Stimulated activated naive B cell treated with anti-CD40 and anti-IgM and Interleukin-4, amounts not matched to agents 10 μg/mL and 1 μg/mL and 100 μg/mL, for 72 hours (primary cell): Measurements from ENCODE around the gene CYP20A1.
"Not testable (repeated sequence)": the region's sequence is repeated elsewhere in the genome, so short reads cannot be mapped to it uniquely, and the experiment has no call there.

Experiments
- ATAC-seq, 2 donors: fragments of 150-1000 bp; cut with Tn5 transposase; replicated peaks; 2 replicates each; pipeline ENCODE4 v1.10.0; 2021; ENCODE audit warnings: moderate library complexity in 1 of 2
- DNase-seq: peaks from one replicate; pipeline ENCODE4 v3.0.0; 2021
- H3K27ac Mint-ChIP-seq: one replicate; pipeline ENCODE4 v1.8.0; 2022; ENCODE audit warnings: mild to moderate bottlenecking, mixed read lengths
- H3K27me3 Mint-ChIP-seq, 2 donors: one replicate each; pipeline ENCODE4 v1.8.0; 2022; ENCODE audit warnings: mixed read lengths in 2 of 2
- H3K36me3 Mint-ChIP-seq, 2 donors: one replicate each; pipeline ENCODE4 v1.8.0; 2022; ENCODE audit warnings: mixed read lengths in 2 of 2, mild to moderate bottlenecking in 1 of 2
- H3K4me1 Mint-ChIP-seq, 2 donors: one replicate each; pipeline ENCODE4 v1.8.0; 2022; ENCODE audit warnings: mixed read lengths in 2 of 2, mild to moderate bottlenecking in 1 of 2
- H3K4me3 Mint-ChIP-seq, 2 donors: one replicate each; pipeline ENCODE4 v1.8.0; 2022; ENCODE audit warnings: mild to moderate bottlenecking in 2 of 2, mixed read lengths in 2 of 2, moderate library complexity in 1 of 2
- H3K9me3 Mint-ChIP-seq, 2 donors: one replicate each; pipeline ENCODE4 v1.8.0; 2022; ENCODE audit warnings: mixed read lengths in 2 of 2, mild to moderate bottlenecking in 1 of 2

CYP20A1 gene

DNA sequence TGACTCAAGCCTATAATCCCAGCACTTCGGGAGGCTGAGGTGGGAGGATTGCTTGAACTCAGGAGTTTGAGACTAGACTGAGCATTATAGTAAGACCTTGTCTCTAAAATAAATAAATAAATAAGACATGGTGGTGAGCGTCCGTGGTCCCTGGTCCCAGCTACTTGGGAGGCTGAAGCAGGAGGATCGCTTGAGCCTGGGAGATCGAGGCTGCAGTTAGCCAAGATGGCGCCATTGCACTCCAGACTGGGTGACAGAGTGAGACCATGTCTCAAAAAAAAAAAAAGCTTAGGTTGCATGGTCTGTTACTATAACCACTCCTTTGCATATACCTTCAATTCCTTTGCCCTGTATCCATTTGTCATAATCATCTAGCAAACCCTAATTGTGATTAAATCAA lies 3.7 kb downstream of the CYP20A1 start:
- no peak overlapping the region for H3K27ac Mint-ChIP-seq
- ATAC-seq (no peak), DNase-seq (no peak)
- H3K4me3 Mint-ChIP-seq = no peak overlapping the region
- H3K36me3 Mint-ChIP-seq = peaks cover 25 to 43% of the 10 kb centered on the region in 2 donors
- peaks cover 0 to 2% of the 10 kb centered on the region in 2 donors for H3K9me3 Mint-ChIP-seq
- H3K4me1 Mint-ChIP-seq = peaks cover 18 to 57% of the 10 kb centered on the region in 2 donors
- H3K27me3 Mint-ChIP-seq = no peaks in the 10 kb centered on the region

DNA sequence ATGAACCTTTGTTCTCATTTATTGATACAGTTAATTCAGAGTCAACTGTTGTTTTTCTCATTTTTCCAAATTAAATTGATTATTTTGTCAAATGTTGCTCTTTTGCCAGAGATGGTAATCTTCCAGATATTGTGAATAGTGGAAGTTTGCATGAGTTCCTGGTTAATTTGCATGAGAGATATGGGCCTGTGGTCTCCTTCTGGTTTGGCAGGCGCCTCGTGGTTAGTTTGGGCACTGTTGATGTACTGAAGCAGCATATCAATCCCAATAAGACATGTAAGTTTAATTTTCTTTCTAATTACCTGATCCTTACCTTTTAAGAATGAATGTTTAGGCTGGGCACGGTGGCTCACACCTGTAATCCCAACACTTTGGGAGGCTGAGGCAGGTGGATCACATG lies 7.8 kb downstream of the CYP20A1 start:
- no peak for DNase-seq
- Mint-ChIP-seq H3K27ac (no peak overlapping the region), H3K4me1 (peaks cover 11 to 31% of the 10 kb centered on the region in 2 donors), H3K9me3 (peaks cover 0 to 2% of the 10 kb centered on the region in 2 donors), H3K4me3 (no peak overlapping the region), H3K36me3 (peaks cover 21 to 39% of the 10 kb centered on the region in 2 donors), H3K27me3 (no peaks in the 10 kb centered on the region)
- no peak for ATAC-seq

- Mint-ChIP-seq H3K27ac (no peak overlapping the region), H3K36me3 (peaks cover 41 to 57% of the 10 kb centered on the region in 2 donors)
Measured at GRCh38 chr2:203252818-203253217, 14.0 kb downstream of the CYP20A1 start.

DNA sequence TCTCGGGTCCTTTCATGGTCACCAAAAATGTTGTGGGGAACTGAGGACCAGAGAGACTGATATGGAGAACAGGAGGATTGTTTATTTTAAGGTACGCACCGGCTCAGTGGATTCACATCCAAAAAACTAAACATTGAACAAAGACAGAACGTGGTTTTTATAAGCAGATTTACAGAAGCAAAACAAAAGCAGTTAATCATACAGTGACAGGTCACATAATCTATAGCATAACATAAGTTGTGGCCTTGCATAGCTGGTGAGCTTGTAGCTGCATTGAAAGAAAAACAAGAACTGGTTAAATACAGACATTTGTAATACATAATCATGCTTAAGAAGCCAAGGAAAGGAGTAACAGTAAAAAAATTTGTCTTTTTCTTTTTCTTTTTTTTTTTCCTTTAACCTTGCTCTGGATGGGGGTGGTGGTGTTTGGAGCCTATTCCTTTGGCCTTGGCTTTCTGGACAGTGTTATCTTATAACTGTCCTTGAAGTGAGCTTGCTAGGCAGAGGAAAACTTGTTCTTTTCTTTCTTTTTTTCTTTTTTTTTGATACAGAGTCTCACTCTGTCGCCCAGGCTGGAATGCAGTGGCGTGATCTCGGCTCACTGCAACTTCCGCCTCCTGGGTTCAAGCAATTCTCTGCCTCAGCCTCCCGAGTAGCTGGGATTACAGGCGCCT lies 14.7 kb downstream of the CYP20A1 start:
- H3K4me1 Mint-ChIP-seq, DNase-seq, H3K4me3 Mint-ChIP-seq, H3K27ac Mint-ChIP-seq, H3K9me3 Mint-ChIP-seq, ATAC-seq, H3K27me3 Mint-ChIP-seq: not testable (repeated sequence)
- H3K36me3 Mint-ChIP-seq = peaks cover 42 to 59% of the 10 kb centered on the region in 2 donors

More at GRCh38 chr2:203252818-203253217, 14.0 kb downstream of the CYP20A1 start:
- Mint-ChIP-seq H3K27me3 (no peaks in the 10 kb centered on the region), H3K9me3 (peaks cover 5% of the 10 kb centered on the region in 2 donors), H3K4me3 (no peak overlapping the region), H3K4me1 (peaks cover 0 to 4% of the 10 kb centered on the region in 2 donors)
- DNase-seq (no peak), ATAC-seq (no peak)

DNA sequence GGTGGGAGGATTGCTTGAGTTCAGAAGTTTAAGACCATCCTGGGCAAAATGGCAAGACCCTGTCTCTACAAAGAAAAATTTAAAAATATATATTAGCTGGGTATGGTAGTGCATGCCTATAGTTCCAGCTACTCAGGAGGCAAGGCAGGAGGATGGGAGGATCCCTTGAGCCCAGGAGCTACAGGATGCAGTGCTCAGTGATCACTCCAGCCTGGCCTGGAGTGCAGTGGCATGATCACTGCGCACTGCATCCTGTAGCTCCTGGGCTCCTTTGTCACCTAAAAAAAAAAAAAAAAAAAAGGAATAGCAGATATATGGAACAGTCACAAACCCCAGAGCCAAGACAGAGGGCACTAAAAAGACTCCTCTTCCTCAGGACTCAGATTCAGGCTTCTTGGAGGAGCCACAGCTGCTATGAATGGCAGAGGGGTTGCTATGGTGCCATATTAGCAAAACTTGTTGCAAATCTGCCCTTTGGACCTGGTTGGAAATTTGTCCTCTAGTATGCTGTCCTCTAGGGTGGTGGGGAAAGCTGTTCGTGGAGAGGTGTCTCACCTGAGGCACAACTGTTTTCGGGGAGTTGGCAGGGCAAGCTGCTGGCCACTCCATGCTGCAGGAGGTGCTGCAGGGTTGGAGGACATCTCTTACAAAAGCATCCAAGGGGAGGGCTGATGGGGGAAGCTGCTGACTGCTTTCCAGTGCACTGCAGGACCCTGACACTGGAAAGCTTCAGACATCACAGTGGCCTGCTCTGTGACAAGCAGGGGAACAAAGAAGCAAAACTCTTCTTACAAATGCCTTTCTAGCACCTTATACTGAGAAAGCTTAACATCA lies 22.7 kb downstream of the CYP20A1 start:
- Mint-ChIP-seq H3K27ac (no peak overlapping the region), H3K4me3 (no peak overlapping the region), H3K36me3 (peaks cover 36 to 39% of the 10 kb centered on the region in 2 donors), H3K9me3 (no peaks in the 10 kb centered on the region), H3K4me1 (peaks cover 3 to 6% of the 10 kb centered on the region in 2 donors), H3K27me3 (no peaks in the 10 kb centered on the region)
- ATAC-seq = no peak
- DNase-seq = no peak

GRCh38 chr2:203279288-203279687 lies 40.5 kb downstream of the CYP20A1 start:
- Mint-ChIP-seq H3K36me3 (peaks cover 26 to 33% of the 10 kb centered on the region in 2 donors), H3K4me1 (no peaks in the 10 kb centered on the region), H3K27ac (no peak overlapping the region), H3K9me3 (no peaks in the 10 kb centered on the region), H3K27me3 (no peaks in the 10 kb centered on the region), H3K4me3 (no peak overlapping the region)
- no peak for DNase-seq
- ATAC-seq = no peak

DNA sequence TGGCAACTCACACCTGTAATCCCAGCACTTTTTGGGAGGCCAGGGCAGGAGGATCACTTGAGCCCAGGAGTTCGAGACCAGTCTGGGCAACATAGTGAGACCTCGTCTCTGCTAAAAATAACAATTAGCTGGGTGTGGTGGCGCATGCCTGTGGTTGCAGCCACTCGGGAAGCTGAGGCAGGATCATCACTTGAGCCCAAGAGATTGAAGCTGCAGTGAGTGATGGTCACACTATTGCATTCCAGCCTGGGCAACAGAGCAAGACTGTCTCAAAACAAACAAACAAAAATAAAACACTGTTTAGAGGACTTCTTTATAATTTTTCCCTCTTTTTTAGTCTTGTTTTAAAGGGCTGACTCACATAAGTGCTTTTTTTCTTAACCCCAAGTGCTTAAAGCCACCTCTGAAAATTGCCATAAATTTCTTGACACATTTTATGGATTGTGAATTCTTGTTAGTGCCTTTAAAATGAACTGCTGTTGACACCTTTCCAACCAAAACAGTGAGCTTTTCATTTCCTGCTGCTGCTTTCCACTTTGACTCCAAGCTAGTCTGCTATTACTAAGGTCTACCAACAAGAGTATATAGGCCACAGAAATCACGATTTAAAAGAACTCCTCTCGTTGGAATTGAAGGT lies 41.7 kb downstream of the CYP20A1 start:
- H3K36me3 Mint-ChIP-seq = peaks cover 26 to 33% of the 10 kb centered on the region in 2 donors
- DNase-seq (no peak), ATAC-seq (no peak)
- no peaks in the 10 kb centered on the region for H3K9me3 Mint-ChIP-seq
- no peak overlapping the region for H3K4me3 Mint-ChIP-seq
- H3K27me3 Mint-ChIP-seq = no peaks in the 10 kb centered on the region
- no peak overlapping the region for H3K27ac Mint-ChIP-seq
- no peaks in the 10 kb centered on the region for H3K4me1 Mint-ChIP-seq

DNA sequence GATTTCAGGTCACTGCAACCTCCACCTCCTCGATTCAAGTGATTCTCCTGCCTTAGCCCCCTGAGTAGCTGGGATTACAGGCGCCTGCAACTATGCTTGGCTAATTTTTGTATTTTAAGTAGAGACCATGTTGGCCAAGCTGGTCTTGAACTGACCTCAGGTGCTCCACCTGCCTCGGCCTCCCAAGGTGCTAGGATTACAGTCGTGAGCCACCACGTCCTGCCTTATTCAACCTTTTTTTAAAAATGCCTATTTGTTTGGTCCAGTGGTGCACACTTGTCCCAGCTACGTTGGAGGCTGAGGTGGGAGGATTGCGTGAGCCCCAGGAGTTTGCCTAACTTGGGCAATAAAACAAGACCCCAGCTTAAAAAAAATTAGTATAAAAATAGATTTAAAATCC lies 43.3 kb downstream of the CYP20A1 start:
- Mint-ChIP-seq H3K27me3 (no peaks in the 10 kb centered on the region), H3K36me3 (peaks cover 19 to 28% of the 10 kb centered on the region in 2 donors), H3K27ac (peak overlapping the region; percentile 47), H3K4me1 (no peaks in the 10 kb centered on the region), H3K4me3 (no peak overlapping the region), H3K9me3 (no peaks in the 10 kb centered on the region)
- DNase-seq (no peak), ATAC-seq (no peak)

DNA sequence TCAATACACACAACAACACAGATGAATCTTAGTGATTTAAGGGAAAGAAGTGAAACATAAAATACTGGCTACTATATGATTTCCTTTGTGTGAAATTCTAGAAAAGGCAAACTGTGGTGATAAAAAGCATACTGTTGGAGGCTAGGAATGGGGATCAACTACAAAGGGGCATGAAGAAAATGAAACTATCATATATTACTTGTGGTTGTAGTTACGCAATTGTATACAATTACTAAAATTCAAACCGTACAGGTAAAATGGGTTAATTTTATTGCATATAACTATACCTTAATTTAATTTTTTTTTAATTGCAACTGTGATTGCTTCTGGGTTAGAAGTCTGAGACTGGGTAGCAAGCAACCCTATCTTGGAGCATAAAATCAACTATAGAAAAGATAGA lies 47.7 kb downstream of the CYP20A1 start:
- no peak overlapping the region for H3K27ac Mint-ChIP-seq
- H3K9me3 Mint-ChIP-seq = no peaks in the 10 kb centered on the region
- H3K36me3 Mint-ChIP-seq = peaks cover 17 to 24% of the 10 kb centered on the region in 2 donors
- H3K27me3 Mint-ChIP-seq = no peaks in the 10 kb centered on the region
- DNase-seq (no peak), ATAC-seq (no peak)
- no peaks in the 10 kb centered on the region for H3K4me1 Mint-ChIP-seq
- H3K4me3 Mint-ChIP-seq = no peak overlapping the region

DNA sequence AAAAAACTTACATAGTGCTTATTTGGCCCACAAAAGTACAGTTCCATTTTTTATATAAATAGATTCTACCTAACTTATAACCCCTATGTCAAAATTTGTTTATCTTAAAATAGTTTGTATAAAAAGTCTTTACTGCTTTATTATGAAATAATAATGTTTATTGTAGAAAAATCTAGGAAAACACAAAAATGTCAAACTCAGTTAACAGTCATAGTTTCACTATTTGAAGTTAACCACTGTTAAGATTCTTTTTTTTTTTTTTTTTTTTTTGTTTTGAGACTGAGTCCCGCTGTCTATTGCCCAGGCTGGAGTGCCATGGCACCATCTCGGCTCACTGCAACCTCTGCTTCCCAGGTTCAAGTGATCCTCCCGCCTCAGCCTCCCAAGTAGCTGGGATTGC lies 62.8 kb downstream of the CYP20A1 start:
- H3K4me1 Mint-ChIP-seq = no peaks in the 10 kb centered on the region
- H3K9me3 Mint-ChIP-seq = no peaks in the 10 kb centered on the region
- no peak for ATAC-seq
- H3K36me3 Mint-ChIP-seq = peaks cover 25 to 31% of the 10 kb centered on the region in 2 donors
- no peaks in the 10 kb centered on the region for H3K27me3 Mint-ChIP-seq
- H3K27ac Mint-ChIP-seq = no peak overlapping the region
- H3K4me3 Mint-ChIP-seq = no peak overlapping the region
- no peak for DNase-seq

DNA sequence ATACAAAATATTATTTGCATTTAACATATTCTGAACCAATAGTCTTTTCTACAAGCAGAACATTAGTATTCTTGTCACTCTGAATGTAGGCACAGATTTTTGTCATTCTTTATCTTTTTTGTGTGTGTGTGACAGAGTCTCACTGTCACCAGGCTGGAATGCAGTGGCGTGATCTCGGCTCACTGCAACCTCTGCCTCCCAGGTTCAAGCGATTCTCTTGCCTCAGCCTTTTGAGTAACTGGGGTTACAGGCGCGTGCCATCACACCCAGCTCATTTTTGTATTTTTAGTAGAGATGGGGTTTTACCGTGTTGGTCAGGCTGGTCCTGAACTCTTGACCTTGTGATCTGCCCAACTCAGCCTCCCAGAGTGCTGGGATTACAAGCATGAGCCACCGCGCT lies 63.8 kb downstream of the CYP20A1 start:
- ATAC-seq, H3K4me1 Mint-ChIP-seq, H3K27me3 Mint-ChIP-seq, H3K27ac Mint-ChIP-seq, H3K9me3 Mint-ChIP-seq, H3K4me3 Mint-ChIP-seq, DNase-seq: not testable (repeated sequence)
- H3K36me3 Mint-ChIP-seq = peaks cover 25 to 38% of the 10 kb centered on the region in 2 donors

- ATAC-seq (no peak), DNase-seq (no peak)
- Mint-ChIP-seq H3K27ac (no peak overlapping the region), H3K36me3 (peaks cover 35 to 39% of the 10 kb centered on the region in 2 donors), H3K9me3 (peaks cover 11 to 12% of the 10 kb centered on the region in 2 donors), H3K4me1 (peaks cover 2 to 6% of the 10 kb centered on the region in 2 donors), H3K4me3 (no peak overlapping the region), H3K27me3 (no peaks in the 10 kb centered on the region)
Measured at GRCh38 chr2:203310688-203311436, 72.0 kb downstream of the CYP20A1 start.

DNA sequence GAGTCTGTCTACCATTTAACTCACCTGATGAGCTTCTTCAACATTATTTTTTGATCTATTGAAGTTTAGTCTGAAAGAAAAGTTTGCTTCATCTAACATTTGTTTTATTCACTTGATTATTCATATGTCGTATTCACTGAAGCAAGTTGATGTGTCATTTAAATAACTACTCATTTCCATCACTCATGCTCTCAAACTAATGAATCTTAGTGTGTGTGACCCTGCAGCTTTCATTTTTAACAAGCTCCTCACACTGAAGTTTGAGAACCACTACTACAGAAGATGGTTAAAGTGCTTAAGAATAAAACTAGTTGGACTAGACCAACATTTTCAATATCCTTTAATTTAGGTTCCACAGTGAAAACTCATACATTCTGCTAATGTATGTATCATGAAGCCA lies 87.5 kb downstream of the CYP20A1 start:
- Mint-ChIP-seq H3K36me3 (peaks cover 0 to 3% of the 10 kb centered on the region in 2 donors), H3K27ac (no peak overlapping the region), H3K4me1 (peaks cover 12 to 25% of the 10 kb centered on the region in 2 donors), H3K27me3 (no peaks in the 10 kb centered on the region), H3K4me3 (no peak overlapping the region), H3K9me3 (no peaks in the 10 kb centered on the region)
- ATAC-seq (no peak), DNase-seq (no peak)

GRCh38 chr2:203327582-203327900 lies 88.7 kb downstream of the CYP20A1 start:
- Mint-ChIP-seq H3K4me1 (peaks cover 12 to 25% of the 10 kb centered on the region in 2 donors), H3K27ac (peak overlapping the region; percentile 85), H3K36me3 (peaks cover 0 to 3% of the 10 kb centered on the region in 2 donors), H3K4me3 (peak overlapping the region; percentile 80 to 87), H3K27me3 (no peaks in the 10 kb centered on the region), H3K9me3 (no peaks in the 10 kb centered on the region)
- ATAC-seq = peak in 1 of 2 donors; percentile 6
- DNase-seq = no peak
